Inflammatory macrophage treated with lipopolysaccharide for 1 hour (primary cell): ENCODE measurements around the gene PAXIP1.
A peak's percentile ranks its signal among the peaks of the same experiment; 100 is the strongest.

Experiments used
- DNase-seq, 2 donors: peaks; one replicate each; pipeline ENCODE4 v3.0.0-alpha.2; 2020 to 2022

Gene PAXIP1

GRCh38 chr7:154996101-154996500 is 6.8 kb downstream of the PAXIP1 start:
- no peak for DNase-seq

- no peak for DNase-seq
Measured at GRCh38 chr7:154994996-154995395, 7.9 kb downstream of the PAXIP1 start.

GRCh38 chr7:154990964-154991540 is 11.9 kb downstream of the PAXIP1 start:
- DNase-seq: no peak

GRCh38 chr7:154987571-154987970 is 15.4 kb downstream of the PAXIP1 start:
- no peak for DNase-seq

GRCh38 chr7:154986200-154986945 is 16.6 kb downstream of the PAXIP1 start:
- DNase-seq: peak; percentile 12 to 40

GRCh38 chr7:154985230-154985629 is 17.7 kb downstream of the PAXIP1 start:
- no peak for DNase-seq

- no peak for DNase-seq
Measured at GRCh38 chr7:154984601-154985188, 18.2 kb downstream of the PAXIP1 start.

- DNase-seq: no peak
Measured at GRCh38 chr7:154978017-154978416, 24.9 kb downstream of the PAXIP1 start.

- no peak for DNase-seq
Measured at GRCh38 chr7:154977250-154977649, 25.7 kb downstream of the PAXIP1 start.

- DNase-seq: no peak
Measured at GRCh38 chr7:154976844-154977243, 26.1 kb downstream of the PAXIP1 start.

GRCh38 chr7:154975984-154976383 is 26.9 kb downstream of the PAXIP1 start:
- DNase-seq: peak in 1 of 2 donors; percentile 5

- DNase-seq: no peak
Measured at GRCh38 chr7:154973381-154973780, 29.5 kb downstream of the PAXIP1 start.

GRCh38 chr7:154968336-154969001 is 34.5 kb downstream of the PAXIP1 start:
- no peak for DNase-seq

- no peak for DNase-seq
Measured at GRCh38 chr7:154967401-154967955, 35.4 kb downstream of the PAXIP1 start.

- peak in 1 of 2 donors; percentile 1 for DNase-seq
Measured at GRCh38 chr7:154965014-154965413, 37.9 kb downstream of the PAXIP1 start.

- DNase-seq: no peak
Measured at GRCh38 chr7:154960063-154960790, 42.7 kb downstream of the PAXIP1 start.

GRCh38 chr7:154956427-154956826 is 46.5 kb downstream of the PAXIP1 start:
- DNase-seq: no peak

- DNase-seq: peak; percentile 22 to 80
Measured at GRCh38 chr7:154953006-154953684, 49.8 kb downstream of the PAXIP1 start.

GRCh38 chr7:154950960-154951359 is 52.0 kb downstream of the PAXIP1 start:
- DNase-seq: no peak

- DNase-seq: no peak
Measured at GRCh38 chr7:154947604-154948003, 55.3 kb downstream of the PAXIP1 start.

- no peak for DNase-seq
Measured at GRCh38 chr7:154946166-154946565, 56.8 kb downstream of the PAXIP1 start.

- DNase-seq: no peak
Measured at GRCh38 chr7:154943906-154944305, 59.0 kb downstream of the PAXIP1 start.
